A673 (cell line): ENCODE measurements around the gene ZFP92.

ENCODE experiments used
- CTCF ChIP-seq: fragments of 300-800, 200-600 bp; sonication (generic); conservative IDR thresholded peaks from 2 replicates; pipeline ENCODE4 v1.5.1; 2017; ENCODE audit warnings: low read depth, mild to moderate bottlenecking, antibody characterized with exemption, low read length, moderate library complexity, mixed read lengths
- EZH2 ChIP-seq: fragments of 200-600 bp; sonication (generic); IDR thresholded peaks from 2 replicates; pipeline ENCODE4 v1.6.1; 2017; ENCODE audit warnings: borderline replicate concordance, low read depth, mild to moderate bottlenecking, mixed read lengths, antibody characterized with exemption, low read length; ENCODE audit not compliant: poor library complexity, severe bottlenecking

- no peak for TF ChIP-seq EZH2
- TF ChIP-seq CTCF = no peak
Observed at GRCh38 chrX:153379508-153379907, 31.8 kb upstream of the ZFP92 start.
